H9 (cell line): ENCODE results near the gene ARMC5. TPM values are rescaled to one million over a fixed set of nuclear protein-coding genes. Genes with fewer than 3 reads are reported as not detected.

Experiments used
- DNase-seq: peaks from one replicate; pipeline ENCODE4 v3.0.0-alpha.2; 2017
- H2AFZ ChIP-seq: one replicate; pipeline ENCODE4 v1.6.1; 2013; ENCODE audit warnings: mild to moderate bottlenecking, low read length, control low read depth, moderate library complexity
- H2AK5ac ChIP-seq: 2 replicates; pipeline ENCODE4 v1.6.1; 2013; ENCODE audit warnings: low read length, control low read depth, mixed read lengths; ENCODE audit not compliant: insufficient read length
- H2BK120ac ChIP-seq: one replicate; pipeline ENCODE4 v1.6.1; 2013; ENCODE audit warnings: low read depth, mild to moderate bottlenecking, low read length, control low read depth, inconsistent platforms; ENCODE audit not compliant: poor library complexity, severe bottlenecking
- H2BK12ac ChIP-seq: 2 replicates; pipeline ENCODE4 v1.6.1; 2013; ENCODE audit warnings: low read length, control low read depth, mixed read lengths, low read depth; ENCODE audit not compliant: insufficient read length
- H2BK15ac ChIP-seq: 2 replicates; pipeline ENCODE4 v1.6.1; 2013; ENCODE audit warnings: low read depth, low read length, control low read depth
- H2BK20ac ChIP-seq: one replicate; pipeline ENCODE4 v1.6.1; 2013; ENCODE audit warnings: low read depth, mild to moderate bottlenecking, low read length, control low read depth, inconsistent platforms; ENCODE audit not compliant: poor library complexity, severe bottlenecking
- H2BK5ac ChIP-seq: 2 replicates; pipeline ENCODE4 v1.6.1; 2013; ENCODE audit warnings: low read length, control low read depth, mixed read lengths; ENCODE audit not compliant: insufficient read length
- H3K14ac ChIP-seq: 2 replicates; pipeline ENCODE4 v1.6.1; 2013; ENCODE audit warnings: low read length, control low read depth; ENCODE audit not compliant: insufficient read depth
- H3K18ac ChIP-seq: 2 replicates; pipeline ENCODE4 v1.6.1; 2013; ENCODE audit warnings: low read depth, mild to moderate bottlenecking, mixed read lengths, low read length, control low read depth; ENCODE audit not compliant: insufficient read length
- H3K23ac ChIP-seq: 2 replicates; pipeline ENCODE4 v1.6.1; 2013; ENCODE audit warnings: low read length, control low read depth, mixed read lengths, low read depth; ENCODE audit not compliant: insufficient read length
- H3K23me2 ChIP-seq: 2 replicates; pipeline ENCODE4 v1.6.1; 2013; ENCODE audit warnings: low read depth, mild to moderate bottlenecking, mixed read lengths, low read length, control low read depth; ENCODE audit not compliant: insufficient read length, poor library complexity, severe bottlenecking
- H3K27ac ChIP-seq: 2 replicates; pipeline ENCODE4 v1.5.1; 2013; ENCODE audit warnings: low read length, control low read depth, mixed read lengths, low read depth; ENCODE audit not compliant: insufficient read length
- H3K27me3 ChIP-seq: 2 replicates; pipeline ENCODE4 v1.6.1; 2013; ENCODE audit warnings: low read length, control low read depth, inconsistent platforms; ENCODE audit not compliant: insufficient read depth
- H3K4ac ChIP-seq: 2 replicates; pipeline ENCODE4 v1.6.1; 2013; ENCODE audit warnings: low read depth, mild to moderate bottlenecking, control low read depth, inconsistent platforms, low read length, moderate library complexity
- H3K4me1 ChIP-seq: 2 replicates; pipeline ENCODE4 v1.6.1; 2013; ENCODE audit warnings: low read length, control low read depth, inconsistent platforms; ENCODE audit not compliant: insufficient read depth
- H3K4me2 ChIP-seq: 2 replicates; pipeline ENCODE4 v1.6.1; 2013; ENCODE audit warnings: low read length, control low read depth, mixed read lengths; ENCODE audit not compliant: insufficient read length, insufficient read depth
- H3K56ac ChIP-seq: 2 replicates; pipeline ENCODE4 v1.6.1; 2013; ENCODE audit warnings: low read depth, mild to moderate bottlenecking, mixed read lengths, low read length, control low read depth; ENCODE audit not compliant: insufficient read length
- H3K79me1 ChIP-seq: 2 replicates; pipeline ENCODE4 v1.6.1; 2013; ENCODE audit warnings: low read depth, mild to moderate bottlenecking, moderate library complexity, low read length, control low read depth, inconsistent platforms; ENCODE audit not compliant: insufficient read depth, poor library complexity, severe bottlenecking
- H3K79me2 ChIP-seq: 2 replicates; pipeline ENCODE4 v1.6.1; 2013; ENCODE audit warnings: low read length, control low read depth, inconsistent platforms; ENCODE audit not compliant: insufficient read depth
- H3K9ac ChIP-seq: 2 replicates; pipeline ENCODE4 v1.6.1; 2013; ENCODE audit warnings: low read length, control low read depth, mixed read lengths; ENCODE audit not compliant: insufficient read length; ENCODE audit errors: extremely low read depth
- H3K9me3 ChIP-seq: one replicate; pipeline ENCODE4 v1.6.1; 2013; ENCODE audit warnings: low read depth, low read length, inconsistent platforms; ENCODE audit not compliant: control insufficient read depth
- H3T11ph ChIP-seq: one replicate; pipeline ENCODE4 v1.6.1; 2013; ENCODE audit warnings: mild to moderate bottlenecking, low read length, control low read depth, inconsistent platforms
- H4K20me1 ChIP-seq: one replicate; pipeline ENCODE4 v1.6.1; 2013; ENCODE audit not compliant: control insufficient read depth, insufficient read length, insufficient read depth
- H4K5ac ChIP-seq: 2 replicates; pipeline ENCODE4 v1.6.1; 2013; ENCODE audit warnings: low read depth, mild to moderate bottlenecking, mixed read lengths, low read length, control low read depth; ENCODE audit not compliant: insufficient read length
- H4K8ac ChIP-seq: replicated peaks from 2 replicates; pipeline ENCODE4 v1.6.1; 2013; ENCODE audit warnings: low read length, control low read depth, mixed read lengths, low read depth; ENCODE audit not compliant: insufficient read length
- H4K91ac ChIP-seq: 2 replicates; pipeline ENCODE4 v1.6.1; 2013; ENCODE audit warnings: low read depth, mild to moderate bottlenecking, moderate library complexity, mixed read lengths, low read length, control low read depth; ENCODE audit not compliant: insufficient read length
- H3K27ac Mint-ChIP-seq, 3 experiments: 2 replicates in 2 of 3; 3 replicates in 1 of 3; pipeline ENCODE4 v1.8.0; 2020 to 2021; ENCODE audit warnings: mixed read lengths in 3 of 3, mild to moderate bottlenecking in 1 of 3, moderate library complexity in 1 of 3
- H3K27me3 Mint-ChIP-seq: 2 replicates; pipeline ENCODE4 v1.8.0; 2021; ENCODE audit warnings: low read depth, mild to moderate bottlenecking, moderate library complexity, mixed read lengths
- H3K36me3 Mint-ChIP-seq, 3 experiments: 2 replicates in 2 of 3; 3 replicates in 1 of 3; pipeline ENCODE4 v1.8.0; 2020 to 2021; ENCODE audit warnings: low read depth in 3 of 3, mixed read lengths in 3 of 3; ENCODE audit not compliant: insufficient read depth in 1 of 3
- H3K4me1 Mint-ChIP-seq, 2 experiments: 2 replicates each; pipeline ENCODE4 v1.8.0; 2020; ENCODE audit warnings: mixed read lengths in 2 of 2
- H3K4me3 Mint-ChIP-seq, 2 experiments: 2 replicates in 1 of 2; 3 replicates in 1 of 2; pipeline ENCODE4 v1.8.0; 2020 to 2021; ENCODE audit warnings: mild to moderate bottlenecking in 2 of 2, mixed read lengths in 2 of 2, moderate library complexity in 1 of 2
- H3K9me3 Mint-ChIP-seq, 2 experiments: 2 replicates in 1 of 2; 3 replicates in 1 of 2; pipeline ENCODE4 v1.8.0; 2020; ENCODE audit warnings: mild to moderate bottlenecking in 2 of 2, mixed read lengths in 2 of 2, moderate library complexity in 1 of 2
- WGBS: extraction: QIAGEN DNeasy Blood & Tissue Kit; methylation state at CpG from one replicate; pipeline ENCODE4 v1.1.7; 2013; ENCODE audit warnings: missing lambda C conversion rate, low lambda C conversion rate, mixed read lengths; ENCODE audit not compliant: insufficient read length; ENCODE audit errors: extremely low coverage; 5-methylcytosine and 5-hydroxymethylcytosine counted together
- total RNA-seq: library from RNA; stranded (reverse); gene quantifications from 2 replicates; pipeline ENCODE4 v1.2.1, GENCODE V29; 2021
- TF ChIP-seq, protein P1 (sequence below): fragments of 200-600 bp; sonication (generic); conservative IDR thresholded peaks from 3 replicates; pipeline ENCODE4 v1.8.0; 2021; ENCODE audit warnings: antibody characterized with exemption, mild to moderate bottlenecking

Gene ARMC5
- total RNA-seq, 1 experiment from 2014 or later: 18.7 TPM

DNA sequence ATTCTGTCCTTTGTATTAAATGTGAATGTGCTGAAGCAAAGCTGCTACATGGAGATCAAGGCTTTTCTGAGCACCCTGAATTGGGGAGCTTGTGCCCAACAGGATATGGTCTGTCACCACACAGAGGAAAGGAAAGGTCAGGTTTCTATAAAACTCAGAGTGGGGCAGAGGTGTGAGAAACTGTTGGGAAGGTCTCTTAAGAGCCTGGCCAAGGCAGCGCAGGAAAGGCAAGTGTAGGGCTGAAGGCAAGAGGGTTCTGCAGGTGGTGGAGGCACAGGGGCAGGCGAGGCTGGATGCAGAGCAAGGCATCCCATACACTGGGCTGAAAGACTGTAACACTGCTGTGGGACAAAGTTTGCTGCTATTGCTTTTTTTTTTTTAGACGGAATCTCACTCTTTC is 39.3 kb upstream of the ARMC5 start:
- Histone ChIP-seq H4K91ac (no peak overlapping the region), H2BK15ac (no peak overlapping the region), H3K27me3 (no peaks in the 10 kb centered on the region; the same call in 1 of the 2 replicates), H2BK12ac (no peak overlapping the region), H4K5ac (no peak overlapping the region), H2AK5ac (no peak overlapping the region), H3K27ac (no peak overlapping the region), H2BK120ac (no peak overlapping the region), H3K4me2 (no peak overlapping the region), H3K79me1 (no peaks in the 10 kb centered on the region), H3K18ac (no peak overlapping the region), H4K8ac (no peak overlapping the region), H4K20me1 (no peaks in the 10 kb centered on the region), H3T11ph (no peak overlapping the region), H3K4me1 (no peaks in the 10 kb centered on the region), H2BK5ac (no peak overlapping the region), H3K23me2 (no peaks in the 10 kb centered on the region), H3K9ac (no peak overlapping the region), H2AFZ (no peak overlapping the region), H3K4ac (no peak overlapping the region), H3K9me3 (no peaks in the 10 kb centered on the region), H3K79me2 (no peaks in the 10 kb centered on the region), H3K56ac (no peak overlapping the region), H3K14ac (no peak overlapping the region), H3K23ac (no peak overlapping the region), H2BK20ac (no peak overlapping the region)
- Mint-ChIP-seq H3K4me1 (peaks cover 5 to 6% of the 10 kb centered on the region in 2 experiments; a peak in 3 of 4 replicates), H3K36me3 (no peaks in the 10 kb centered on the region), H3K27ac (no peak overlapping the region), H3K9me3 (peaks cover 0 to 4% of the 10 kb centered on the region in 2 experiments; a peak in 3 of 5 replicates), H3K27me3 (peaks cover 26% of the 10 kb centered on the region), H3K4me3 (no peak overlapping the region)
- TF ChIP-seq, protein P1, sequence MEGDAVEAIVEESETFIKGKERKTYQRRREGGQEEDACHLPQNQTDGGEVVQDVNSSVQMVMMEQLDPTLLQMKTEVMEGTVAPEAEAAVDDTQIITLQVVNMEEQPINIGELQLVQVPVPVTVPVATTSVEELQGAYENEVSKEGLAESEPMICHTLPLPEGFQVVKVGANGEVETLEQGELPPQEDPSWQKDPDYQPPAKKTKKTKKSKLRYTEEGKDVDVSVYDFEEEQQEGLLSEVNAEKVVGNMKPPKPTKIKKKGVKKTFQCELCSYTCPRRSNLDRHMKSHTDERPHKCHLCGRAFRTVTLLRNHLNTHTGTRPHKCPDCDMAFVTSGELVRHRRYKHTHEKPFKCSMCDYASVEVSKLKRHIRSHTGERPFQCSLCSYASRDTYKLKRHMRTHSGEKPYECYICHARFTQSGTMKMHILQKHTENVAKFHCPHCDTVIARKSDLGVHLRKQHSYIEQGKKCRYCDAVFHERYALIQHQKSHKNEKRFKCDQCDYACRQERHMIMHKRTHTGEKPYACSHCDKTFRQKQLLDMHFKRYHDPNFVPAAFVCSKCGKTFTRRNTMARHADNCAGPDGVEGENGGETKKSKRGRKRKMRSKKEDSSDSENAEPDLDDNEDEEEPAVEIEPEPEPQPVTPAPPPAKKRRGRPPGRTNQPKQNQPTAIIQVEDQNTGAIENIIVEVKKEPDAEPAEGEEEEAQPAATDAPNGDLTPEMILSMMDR: no peak
- no CpG with 5 or more reads among the region's 3 CpGs for WGBS
- no peak for DNase-seq
